ENCODE measurements around the gene HNRNPH2.
A peak's percentile ranks its signal among the peaks of the same experiment; 100 is the strongest.

HNRNPH2 gene

GRCh38 chrX:101386542-101386885 lies 21.5 kb upstream of the HNRNPH2 start:
- no peak for DNase-seq
- Mint-ChIP-seq H3K4me3 (no peak overlapping the region), H3K4me1 (ENCODE audit: low read depth) (peaks cover 4% of the 10 kb centered on the region), H3K36me3 (ENCODE audit: low read depth) (peaks cover 8% of the 10 kb centered on the region), H3K27ac (no peak overlapping the region), H3K27me3 (peaks cover 21% of the 10 kb centered on the region), H3K9me3 (no peaks in the 10 kb centered on the region)

DNA sequence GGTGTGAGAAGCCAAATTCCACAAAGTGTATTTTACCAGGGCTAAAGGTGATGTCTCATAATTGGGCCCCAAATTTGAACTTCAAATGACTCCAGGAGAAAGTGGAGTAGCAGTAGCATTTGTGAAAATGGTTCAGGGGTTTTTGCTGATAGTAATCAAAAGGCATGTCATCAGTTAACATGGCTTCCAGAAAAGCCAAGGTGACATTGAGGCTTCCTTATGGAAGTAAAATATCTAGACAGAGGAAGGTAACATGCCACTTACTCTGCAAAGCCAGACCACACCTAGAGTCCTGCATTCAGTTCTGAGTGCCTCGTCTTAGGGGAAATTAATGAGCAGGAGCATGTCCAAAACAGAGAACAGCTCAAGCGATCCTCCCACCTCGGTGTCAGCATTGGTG lies 19.4 kb upstream of the HNRNPH2 start:
- Mint-ChIP-seq H3K4me3 (no peak overlapping the region), H3K36me3 (ENCODE audit: low read depth) (peaks cover 28% of the 10 kb centered on the region), H3K27me3 (peaks cover 24% of the 10 kb centered on the region), H3K27ac (no peak overlapping the region), H3K4me1 (ENCODE audit: low read depth) (peaks cover 9% of the 10 kb centered on the region), H3K9me3 (no peaks in the 10 kb centered on the region)
- no peak for DNase-seq

DNA sequence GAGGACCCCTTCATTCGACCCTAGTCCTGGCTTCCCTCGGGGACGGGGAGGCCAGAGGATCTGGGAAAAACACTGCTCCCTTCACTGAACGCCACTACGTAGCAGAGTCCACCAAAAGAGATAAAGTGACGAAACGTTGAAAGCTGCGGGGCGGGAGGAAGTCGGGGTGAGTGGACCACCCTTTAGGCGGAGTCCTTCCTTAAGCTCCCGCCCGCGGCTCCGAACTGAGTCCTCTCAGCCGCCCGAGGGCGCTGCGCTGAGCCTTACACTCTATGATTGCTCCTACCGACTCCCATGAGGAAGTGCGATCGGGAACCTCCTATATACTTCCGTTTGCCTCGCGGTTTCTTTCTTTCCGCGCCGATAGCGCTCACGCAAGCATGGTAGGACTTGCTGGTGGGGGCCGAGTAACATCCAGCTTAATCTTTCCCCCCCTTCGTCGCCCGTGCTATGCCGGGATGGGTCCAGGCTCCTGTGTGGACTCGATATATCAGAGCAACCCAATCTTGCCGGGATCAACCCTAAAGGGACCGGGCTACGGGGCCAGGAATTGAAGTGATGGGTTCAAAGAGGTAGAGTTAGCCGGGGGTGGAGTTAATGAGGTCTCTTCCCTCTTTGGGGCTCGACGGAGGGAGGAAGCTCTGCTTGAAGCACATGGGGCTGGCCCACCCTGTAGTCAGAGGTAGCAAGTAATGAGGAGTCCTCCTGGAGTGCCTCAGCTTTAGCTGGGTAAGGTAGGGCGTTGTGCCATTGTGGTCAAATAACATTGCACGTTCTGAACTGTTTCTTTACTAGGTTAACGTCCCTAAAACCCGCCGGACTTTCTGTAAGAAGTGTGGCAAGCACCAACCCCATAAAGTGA lies 17.1 kb upstream of the HNRNPH2 start, which contains the start of gene RPL36A:
RPL36A (plus strand) TSS at position 348 of the 862 bp plus-strand sequence; CDS start at position 381, 33 bp downstream.
- Mint-ChIP-seq H3K9me3 (no peaks in the 10 kb centered on the region), H3K27me3 (peaks cover 24% of the 10 kb centered on the region), H3K4me3 (peak within 1 kb of the TSS; percentile 97), H3K36me3 (ENCODE audit: low read depth) (peaks cover 45% of the 10 kb centered on the region), H3K27ac (peak within 1 kb of the TSS; percentile 98), H3K4me1 (ENCODE audit: low read depth) (peaks cover 15% of the 10 kb centered on the region)
- DNase-seq: peak; percentile 86

- H3K27ac Mint-ChIP-seq: peak overlapping the region; percentile 98
- peaks cover 51% of the 10 kb centered on the region for H3K36me3 Mint-ChIP-seq (ENCODE audit: low read depth)
- no peak for DNase-seq
- H3K9me3 Mint-ChIP-seq: no peaks in the 10 kb centered on the region
- peaks cover 21% of the 10 kb centered on the region for H3K27me3 Mint-ChIP-seq
- peaks cover 15% of the 10 kb centered on the region for H3K4me1 Mint-ChIP-seq (ENCODE audit: low read depth)
- peak overlapping the region; percentile 97 for H3K4me3 Mint-ChIP-seq
These were observed 16.2 kb upstream of the HNRNPH2 start for GRCh38 chrX:101391831-101392230.

DNA sequence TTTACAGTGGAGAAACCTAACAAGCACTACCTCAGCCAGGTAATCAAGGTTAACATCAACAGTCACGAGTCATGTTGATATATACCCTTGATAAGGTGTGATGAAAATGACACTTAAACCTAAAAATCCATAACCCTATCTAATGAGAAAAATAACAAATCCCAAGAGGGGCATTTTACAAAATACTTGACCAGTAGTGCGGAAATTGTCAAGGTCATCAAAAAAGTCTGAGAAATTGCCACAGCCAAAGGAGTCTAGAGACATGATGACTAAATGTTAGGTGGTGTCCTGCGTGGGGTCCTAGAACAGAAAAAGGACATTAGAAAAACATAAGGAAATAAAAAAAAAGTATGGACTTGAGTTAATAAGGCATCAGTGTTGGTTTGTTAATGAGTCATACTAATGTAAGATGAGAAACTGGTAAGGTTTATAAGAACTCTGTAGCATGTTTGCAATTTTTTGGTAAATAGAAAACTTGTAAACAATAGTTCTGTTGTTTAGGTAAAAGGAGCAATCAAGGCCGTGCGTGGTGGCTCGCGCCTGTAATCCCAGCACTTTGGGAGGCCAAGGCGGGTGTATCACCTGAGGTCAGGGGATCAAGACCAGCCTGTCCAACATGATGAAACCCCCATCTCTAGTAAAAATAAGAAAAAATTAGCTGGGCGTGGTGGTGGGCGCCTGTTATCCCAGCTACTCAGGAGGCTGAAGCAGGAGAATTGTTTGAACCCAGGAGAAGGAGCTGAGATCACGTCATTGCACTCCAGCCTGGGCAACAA lies 14.3 kb upstream of the HNRNPH2 start:
- H3K27ac Mint-ChIP-seq: peak overlapping the region; percentile 98
- H3K36me3 Mint-ChIP-seq (ENCODE audit: low read depth): peaks cover 52% of the 10 kb centered on the region
- DNase-seq: no peak
- H3K9me3 Mint-ChIP-seq: no peaks in the 10 kb centered on the region
- H3K4me3 Mint-ChIP-seq: peak overlapping the region; percentile 97
- peaks cover 21% of the 10 kb centered on the region for H3K27me3 Mint-ChIP-seq
- peaks cover 15% of the 10 kb centered on the region for H3K4me1 Mint-ChIP-seq (ENCODE audit: low read depth)

DNA sequence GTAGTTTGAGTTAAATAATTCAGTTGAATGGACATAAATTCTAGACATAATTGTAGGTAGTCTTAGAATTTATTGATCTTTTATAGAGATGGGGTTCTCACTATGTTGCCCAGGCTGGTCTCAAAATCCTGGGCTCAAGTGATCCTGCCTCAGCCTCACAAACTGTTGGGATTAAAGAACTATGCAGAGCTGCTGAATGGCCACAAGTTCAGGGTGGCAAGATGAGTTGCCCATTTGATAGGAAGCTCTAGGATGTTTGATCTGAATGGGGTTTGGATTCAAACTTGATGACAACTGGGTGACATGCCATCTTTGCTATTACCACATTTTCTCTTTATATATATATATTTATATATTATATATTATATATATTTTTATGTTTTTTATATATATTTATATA lies 13.7 kb upstream of the HNRNPH2 start:
- DNase-seq: no peak
- Mint-ChIP-seq H3K36me3 (ENCODE audit: low read depth) (peaks cover 58% of the 10 kb centered on the region), H3K27me3 (peaks cover 20% of the 10 kb centered on the region), H3K4me3 (peak overlapping the region; percentile 97), H3K9me3 (no peaks in the 10 kb centered on the region), H3K4me1 (ENCODE audit: low read depth) (peaks cover 15% of the 10 kb centered on the region), H3K27ac (peak overlapping the region; percentile 98)

GRCh38 chrX:101395789-101396188 lies 12.2 kb upstream of the HNRNPH2 start:
- DNase-seq: no peak
- Mint-ChIP-seq H3K27ac (peak overlapping the region; percentile 7), H3K4me1 (ENCODE audit: low read depth) (peaks cover 11% of the 10 kb centered on the region), H3K4me3 (no peak overlapping the region), H3K36me3 (ENCODE audit: low read depth) (peaks cover 69% of the 10 kb centered on the region), H3K27me3 (peaks cover 10% of the 10 kb centered on the region), H3K9me3 (no peaks in the 10 kb centered on the region)

- H3K36me3 Mint-ChIP-seq (ENCODE audit: low read depth): peaks cover 68% of the 10 kb centered on the region
- no peaks in the 10 kb centered on the region for H3K9me3 Mint-ChIP-seq
- no peaks in the 10 kb centered on the region for H3K27me3 Mint-ChIP-seq
- no peak for DNase-seq
- peaks cover 11% of the 10 kb centered on the region for H3K4me1 Mint-ChIP-seq (ENCODE audit: low read depth)
- H3K4me3 Mint-ChIP-seq: no peak overlapping the region
- H3K27ac Mint-ChIP-seq: no peak overlapping the region
These were observed 10.2 kb upstream of the HNRNPH2 start for GRCh38 chrX:101397779-101398178.

DNA sequence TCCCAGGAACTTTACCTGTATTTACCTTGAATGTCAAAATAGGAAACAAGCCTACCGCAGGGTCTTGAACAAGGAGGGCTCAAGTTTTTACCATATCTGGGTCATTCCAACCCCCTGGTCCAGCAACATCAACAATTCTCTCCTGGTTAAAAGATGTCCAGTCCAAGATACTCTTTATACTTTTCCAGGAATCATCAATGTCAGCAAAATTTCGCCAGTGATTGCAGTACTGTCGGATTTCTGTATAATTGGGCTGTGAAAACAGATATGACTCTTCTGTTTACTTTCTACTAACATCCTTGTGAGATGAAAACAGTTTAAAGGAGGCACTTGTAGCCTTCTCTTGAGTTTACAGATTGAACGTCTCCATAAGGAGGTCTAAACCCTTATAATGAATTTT lies 9.3 kb upstream of the HNRNPH2 start:
- Mint-ChIP-seq H3K9me3 (no peaks in the 10 kb centered on the region), H3K36me3 (ENCODE audit: low read depth) (peaks cover 64% of the 10 kb centered on the region), H3K27ac (no peak overlapping the region), H3K27me3 (no peaks in the 10 kb centered on the region), H3K4me1 (ENCODE audit: low read depth) (peaks cover 5% of the 10 kb centered on the region), H3K4me3 (no peak overlapping the region)
- no peak for DNase-seq

DNA sequence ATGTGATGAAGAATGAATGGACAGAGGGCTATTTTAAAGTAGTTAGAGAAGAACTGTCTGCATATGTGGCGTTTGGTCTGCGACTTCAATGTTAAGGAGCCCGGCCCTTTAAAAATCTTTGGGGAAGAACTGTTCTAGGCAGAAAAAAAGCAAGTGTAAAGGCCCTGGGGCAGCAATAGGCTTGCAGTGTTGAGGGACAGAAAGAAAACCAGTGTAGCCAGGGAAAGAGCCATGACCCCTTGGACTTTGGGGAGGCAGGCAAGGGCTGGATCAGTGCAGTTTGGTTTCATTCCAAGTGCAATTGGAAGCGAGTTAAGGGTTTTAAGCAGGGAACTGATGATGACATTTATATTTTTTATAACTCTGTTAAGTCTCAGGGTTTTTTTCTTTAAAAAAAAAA lies 8.2 kb upstream of the HNRNPH2 start:
- Mint-ChIP-seq H3K4me1 (ENCODE audit: low read depth) (peaks cover 7% of the 10 kb centered on the region), H3K36me3 (ENCODE audit: low read depth) (peaks cover 63% of the 10 kb centered on the region), H3K4me3 (no peak overlapping the region), H3K9me3 (no peaks in the 10 kb centered on the region), H3K27ac (no peak overlapping the region), H3K27me3 (no peaks in the 10 kb centered on the region)
- no peak for DNase-seq

GRCh38 chrX:101407167-101407747 lies 765 bp upstream of the HNRNPH2 start:
- no peaks in the 10 kb centered on the region for H3K27me3 Mint-ChIP-seq
- DNase-seq: no peak
- H3K4me1 Mint-ChIP-seq (ENCODE audit: low read depth): peaks cover 25% of the 10 kb centered on the region

GRCh38 chrX:101408532-101408841 lies 465 bp downstream of the HNRNPH2 start:
- peaks cover 5% of the 10 kb centered on the region for H3K27me3 Mint-ChIP-seq
- DNase-seq: no peak
- peak overlapping the region; percentile 83 for H3K4me3 Mint-ChIP-seq
- peaks cover 47% of the 10 kb centered on the region for H3K36me3 Mint-ChIP-seq (ENCODE audit: low read depth)
- H3K4me1 Mint-ChIP-seq (ENCODE audit: low read depth): peaks cover 37% of the 10 kb centered on the region
- no peaks in the 10 kb centered on the region for H3K9me3 Mint-ChIP-seq
- H3K27ac Mint-ChIP-seq: peak overlapping the region; percentile 99

More at GRCh38 chrX:101407167-101407747, 765 bp upstream of the HNRNPH2 start:
- Mint-ChIP-seq H3K36me3 (ENCODE audit: low read depth) (peaks cover 44% of the 10 kb centered on the region), H3K27ac (peak overlapping the region; percentile 99), H3K9me3 (no peaks in the 10 kb centered on the region), H3K4me3 (peak overlapping the region; percentile 83)

GRCh38 chrX:101409043-101409442 lies 1.0 kb downstream of the HNRNPH2 start:
- Mint-ChIP-seq H3K9me3 (no peaks in the 10 kb centered on the region), H3K4me3 (peak overlapping the region; percentile 83), H3K27me3 (peaks cover 5% of the 10 kb centered on the region), H3K4me1 (ENCODE audit: low read depth) (peaks cover 39% of the 10 kb centered on the region), H3K27ac (peak overlapping the region; percentile 99), H3K36me3 (ENCODE audit: low read depth) (peaks cover 46% of the 10 kb centered on the region)
- DNase-seq: no peak

GRCh38 chrX:101410461-101410860 lies 2.4 kb downstream of the HNRNPH2 start:
- no peak for DNase-seq
- peaks cover 41% of the 10 kb centered on the region for H3K36me3 Mint-ChIP-seq (ENCODE audit: low read depth)
- peak overlapping the region; percentile 54 for H3K4me3 Mint-ChIP-seq
- peaks cover 47% of the 10 kb centered on the region for H3K4me1 Mint-ChIP-seq (ENCODE audit: low read depth)
- H3K27ac Mint-ChIP-seq: peak overlapping the region; percentile 57
- no peaks in the 10 kb centered on the region for H3K9me3 Mint-ChIP-seq
- peaks cover 7% of the 10 kb centered on the region for H3K27me3 Mint-ChIP-seq

All from activated T-cell treated with anti-CD3 and anti-CD28 coated beads, Interleukin-2, amount 50 U/mL, for 24 hours (primary cell).